Neural progenitor cell (in vitro differentiated cells): ENCODE measurements around the gene MEI1.

Experiments used
- EZH2 ChIP-seq: fragments of 200-600 bp; sonication (generic); IDR thresholded peaks from 2 replicates; pipeline ENCODE4 v1.6.1; 2017; ENCODE audit warnings: antibody characterized with exemption, mild to moderate bottlenecking, moderate library complexity
- TF ChIP-seq, protein P1 (sequence below): fragments of 200-600 bp; sonication (generic); IDR thresholded peaks from 2 replicates; pipeline ENCODE4 v1.5.1; 2017; ENCODE audit warnings: antibody characterized with exemption, mild to moderate bottlenecking

DNA sequence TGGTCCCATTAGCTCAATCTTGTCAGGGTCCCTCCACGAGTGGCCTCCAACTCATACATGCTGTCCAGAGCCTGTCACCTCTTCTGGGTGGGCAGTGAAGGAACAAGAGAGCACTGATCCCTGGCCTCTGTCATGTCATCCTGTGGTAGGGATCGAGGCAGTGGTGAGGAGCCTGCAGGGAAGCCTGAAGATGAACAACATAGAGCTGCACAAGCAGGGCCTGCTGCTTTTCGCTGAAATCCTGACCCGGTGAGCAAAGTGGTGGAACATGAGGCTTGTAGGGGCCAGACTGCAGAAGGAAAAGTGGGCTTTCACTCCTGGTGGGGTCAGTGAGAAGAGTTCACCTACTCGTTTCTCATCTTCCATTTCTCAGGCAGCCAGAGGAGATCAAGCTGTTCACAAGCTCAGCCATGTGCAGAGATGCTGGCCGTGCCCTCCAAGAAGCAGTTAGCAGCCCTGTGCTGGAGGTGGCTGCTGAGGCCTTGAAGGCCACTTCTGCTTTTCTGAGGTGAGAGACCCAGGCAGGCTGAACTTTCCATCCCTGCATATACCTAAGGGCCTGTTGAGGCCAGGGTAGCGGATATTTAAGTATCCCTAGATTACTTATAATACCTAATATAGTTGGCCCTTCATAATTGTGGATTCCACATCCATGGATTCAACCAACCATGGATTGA, 32.9 kb downstream of the MEI1 start:
- TF ChIP-seq, protein P1, sequence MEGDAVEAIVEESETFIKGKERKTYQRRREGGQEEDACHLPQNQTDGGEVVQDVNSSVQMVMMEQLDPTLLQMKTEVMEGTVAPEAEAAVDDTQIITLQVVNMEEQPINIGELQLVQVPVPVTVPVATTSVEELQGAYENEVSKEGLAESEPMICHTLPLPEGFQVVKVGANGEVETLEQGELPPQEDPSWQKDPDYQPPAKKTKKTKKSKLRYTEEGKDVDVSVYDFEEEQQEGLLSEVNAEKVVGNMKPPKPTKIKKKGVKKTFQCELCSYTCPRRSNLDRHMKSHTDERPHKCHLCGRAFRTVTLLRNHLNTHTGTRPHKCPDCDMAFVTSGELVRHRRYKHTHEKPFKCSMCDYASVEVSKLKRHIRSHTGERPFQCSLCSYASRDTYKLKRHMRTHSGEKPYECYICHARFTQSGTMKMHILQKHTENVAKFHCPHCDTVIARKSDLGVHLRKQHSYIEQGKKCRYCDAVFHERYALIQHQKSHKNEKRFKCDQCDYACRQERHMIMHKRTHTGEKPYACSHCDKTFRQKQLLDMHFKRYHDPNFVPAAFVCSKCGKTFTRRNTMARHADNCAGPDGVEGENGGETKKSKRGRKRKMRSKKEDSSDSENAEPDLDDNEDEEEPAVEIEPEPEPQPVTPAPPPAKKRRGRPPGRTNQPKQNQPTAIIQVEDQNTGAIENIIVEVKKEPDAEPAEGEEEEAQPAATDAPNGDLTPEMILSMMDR = no peak
- no peak for TF ChIP-seq EZH2
